HL-60 (cell line): ENCODE data around the gene XPO5.

Experiments used
- DNase-seq, 2 experiments: peaks; one replicate each; pipeline ENCODE4 v3.0.0-alpha.2; 2010 to 2020; ENCODE audit warnings: low read depth in 1 of 2, low spot score in 1 of 2
- H3K27ac ChIP-seq: fragments of 250-450 bp; sonication (Bioruptor Pico); replicated peaks from 2 replicates; pipeline ENCODE4 v1.5.1; 2020; ENCODE audit warnings: mild to moderate bottlenecking, moderate library complexity
- H3K27me3 ChIP-seq: fragments of 250-450 bp; sonication (Bioruptor Pico); 2 replicates; pipeline ENCODE4 v1.5.1; 2021; ENCODE audit warnings: mild to moderate bottlenecking, moderate library complexity; ENCODE audit not compliant: insufficient read depth, poor library complexity, severe bottlenecking
- H3K4me3 ChIP-seq: replicated peaks from 2 replicates; pipeline ENCODE4 v1.5.1; 2011; ENCODE audit warnings: mild to moderate bottlenecking, control low read depth, low read length; ENCODE audit not compliant: insufficient read depth
- CTCF ChIP-seq: IDR thresholded peaks from one replicate; pipeline ENCODE4 v1.5.1; 2011; ENCODE audit warnings: low read length, control low read depth, inconsistent platforms; ENCODE audit not compliant: insufficient read depth
- GABPA ChIP-seq: IDR thresholded peaks from 2 replicates; pipeline ENCODE4 v1.6.1; 2012; ENCODE audit warnings: low read depth
- POLR2AphosphoS5 ChIP-seq: IDR thresholded peaks from 2 replicates; pipeline ENCODE4 v1.6.1; 2012; ENCODE audit warnings: low read depth
- REST ChIP-seq: IDR thresholded peaks from 2 replicates; pipeline ENCODE4 v1.6.1; 2012; ENCODE audit warnings: low read depth; ENCODE audit not compliant: insufficient replicate concordance
- SPI1 ChIP-seq: IDR thresholded peaks from 2 replicates; pipeline ENCODE4 v1.6.1; 2012; ENCODE audit warnings: low read depth, mild to moderate bottlenecking, borderline replicate concordance

XPO5 gene

GRCh38 chr6:43623880-43624785 is 48.3 kb upstream of the XPO5 start:
- no peak for DNase-seq
- TF ChIP-seq REST (no peak), SPI1 (no peak), POLR2AphosphoS5 (no peak; the same call in 1 of the 2 replicates), GABPA (no peak), CTCF (no peak)
- Histone ChIP-seq H3K27me3 (no peaks in the 10 kb centered on the region), H3K27ac (no peak overlapping the region), H3K4me3 (no peak overlapping the region)

- TF ChIP-seq CTCF (no peak), REST (no peak), SPI1 (no peak), POLR2AphosphoS5 (no peak), GABPA (no peak)
- Histone ChIP-seq H3K27me3 (no peaks in the 10 kb centered on the region), H3K27ac (no peak overlapping the region), H3K4me3 (no peak overlapping the region)
- no peak for DNase-seq
Measured at GRCh38 chr6:43622541-43622940, 46.7 kb upstream of the XPO5 start.

- no peak overlapping the region for H3K4me3 ChIP-seq
- DNase-seq, result no peak
- H3K27me3 ChIP-seq, result no peaks in the 10 kb centered on the region
- no peak for TF ChIP-seq CTCF
- H3K27ac ChIP-seq, result no peak overlapping the region
Measured at GRCh38 chr6:43621836-43622180, 46.0 kb upstream of the XPO5 start.
